Stomach (tissue), 4 donors: ENCODE data around the gene DDC.

Experiments
- EP300 ChIP-seq: sonication (generic); formaldehyde crosslinking; IDR thresholded peaks from one replicate; pipeline ENCODE4 v1.6.1; 2017; ENCODE audit warnings: antibody characterized with exemption
- POLR2A ChIP-seq, 4 donors: fragments of 450-650 bp; IDR thresholded peaks; one replicate each; pipeline ENCODE4 v1.6.1; 2016; ENCODE audit warnings: antibody characterized with exemption in 4 of 4, control low read depth in 2 of 4, mild to moderate bottlenecking in 1 of 4, moderate library complexity in 1 of 4
- POLR2AphosphoS5 ChIP-seq, 3 donors: sonication (generic); formaldehyde crosslinking; IDR thresholded peaks; one replicate each; pipeline ENCODE4 v1.6.1; 2016; ENCODE audit warnings: antibody characterized with exemption in 3 of 3
- TF ChIP-seq, protein P1 (sequence below), 7 experiments: fragments of 450-650 bp in 4 of 7; fragments of 200-600 bp in 3 of 7; sonication (generic) in 3 of 7; IDR thresholded peaks; one replicate each; pipeline ENCODE4 v1.5.1; 2016 to 2019; ENCODE audit warnings: antibody characterized with exemption in 7 of 7, control low read depth in 2 of 7, mild to moderate bottlenecking in 1 of 7

DNA sequence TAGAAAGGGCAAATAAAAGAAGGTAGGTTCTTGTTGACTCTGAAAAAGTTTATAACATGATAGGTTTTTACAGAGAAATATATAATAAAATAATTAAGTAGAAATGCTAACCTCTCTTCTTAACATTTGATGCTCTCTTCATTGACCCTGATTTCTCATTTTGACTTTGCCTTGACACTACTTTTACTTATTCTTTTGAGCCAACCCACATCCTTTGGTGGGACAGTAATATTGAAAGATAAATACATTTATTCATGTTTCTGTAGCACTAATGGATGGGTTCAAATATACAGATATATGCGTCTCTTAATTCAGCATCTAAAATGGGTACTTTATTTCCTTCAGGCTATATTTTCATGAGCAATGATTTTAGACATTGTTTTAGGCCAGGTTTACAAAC is 34.4 kb downstream of the DDC start:
- TF ChIP-seq POLR2AphosphoS5 (IDR thresholded peaks at IDR 0.05) = no peak
- TF ChIP-seq, protein P1, sequence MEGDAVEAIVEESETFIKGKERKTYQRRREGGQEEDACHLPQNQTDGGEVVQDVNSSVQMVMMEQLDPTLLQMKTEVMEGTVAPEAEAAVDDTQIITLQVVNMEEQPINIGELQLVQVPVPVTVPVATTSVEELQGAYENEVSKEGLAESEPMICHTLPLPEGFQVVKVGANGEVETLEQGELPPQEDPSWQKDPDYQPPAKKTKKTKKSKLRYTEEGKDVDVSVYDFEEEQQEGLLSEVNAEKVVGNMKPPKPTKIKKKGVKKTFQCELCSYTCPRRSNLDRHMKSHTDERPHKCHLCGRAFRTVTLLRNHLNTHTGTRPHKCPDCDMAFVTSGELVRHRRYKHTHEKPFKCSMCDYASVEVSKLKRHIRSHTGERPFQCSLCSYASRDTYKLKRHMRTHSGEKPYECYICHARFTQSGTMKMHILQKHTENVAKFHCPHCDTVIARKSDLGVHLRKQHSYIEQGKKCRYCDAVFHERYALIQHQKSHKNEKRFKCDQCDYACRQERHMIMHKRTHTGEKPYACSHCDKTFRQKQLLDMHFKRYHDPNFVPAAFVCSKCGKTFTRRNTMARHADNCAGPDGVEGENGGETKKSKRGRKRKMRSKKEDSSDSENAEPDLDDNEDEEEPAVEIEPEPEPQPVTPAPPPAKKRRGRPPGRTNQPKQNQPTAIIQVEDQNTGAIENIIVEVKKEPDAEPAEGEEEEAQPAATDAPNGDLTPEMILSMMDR (IDR thresholded peaks at IDR 0.05) = no peak
- no peak for TF ChIP-seq POLR2A (IDR thresholded peaks at IDR 0.05)
- no peak for TF ChIP-seq EP300
